IPS-15b (cell line): ENCODE data around the gene DMAC2L.
"Not testable (repeated sequence)": the region's sequence is repeated elsewhere in the genome, so short reads cannot be mapped to it uniquely, and the experiment has no call there.

Experiments
- H3K27me3 ChIP-seq: one replicate; pipeline ENCODE4 v1.6.1; 2013; ENCODE audit warnings: low read length; ENCODE audit not compliant: control insufficient read depth, insufficient read depth
- H3K36me3 ChIP-seq: one replicate; pipeline ENCODE4 v1.6.1; 2013; ENCODE audit warnings: low read length; ENCODE audit not compliant: control insufficient read depth, insufficient read depth
- H3K4me1 ChIP-seq: one replicate; pipeline ENCODE4 v1.6.1; 2013; ENCODE audit warnings: mild to moderate bottlenecking, low read length; ENCODE audit not compliant: control insufficient read depth, insufficient read depth
- H3K4me3 ChIP-seq: one replicate; pipeline ENCODE4 v1.5.1; 2013; ENCODE audit warnings: low read depth, low read length
- H3K9ac ChIP-seq: one replicate; pipeline ENCODE4 v1.6.1; 2013; ENCODE audit warnings: low read depth, mild to moderate bottlenecking, low read length
- H3K9me3 ChIP-seq: one replicate; pipeline ENCODE4 v1.6.1; 2013; ENCODE audit warnings: mild to moderate bottlenecking, low read length; ENCODE audit not compliant: control insufficient read depth, insufficient read depth

The DMAC2L gene

GRCh38 chr14:50357753-50358395 lies 45.8 kb downstream of the DMAC2L start:
- Histone ChIP-seq H3K27me3 (no peaks in the 10 kb centered on the region), H3K36me3 (no peaks in the 10 kb centered on the region), H3K4me3 (no peak overlapping the region), H3K4me1 (no peaks in the 10 kb centered on the region), H3K9me3 (no peaks in the 10 kb centered on the region), H3K9ac (no peak overlapping the region)

GRCh38 chr14:50359631-50360030 lies 47.5 kb downstream of the DMAC2L start:
- Histone ChIP-seq H3K9ac (no peak overlapping the region), H3K9me3 (no peaks in the 10 kb centered on the region), H3K4me3 (no peak overlapping the region), H3K27me3 (no peaks in the 10 kb centered on the region), H3K36me3 (no peaks in the 10 kb centered on the region), H3K4me1 (no peaks in the 10 kb centered on the region)

- no peak overlapping the region for H3K4me3 ChIP-seq
- H3K4me1 ChIP-seq = no peaks in the 10 kb centered on the region
- H3K9me3 ChIP-seq = no peaks in the 10 kb centered on the region
- no peaks in the 10 kb centered on the region for H3K36me3 ChIP-seq
- no peaks in the 10 kb centered on the region for H3K27me3 ChIP-seq
- H3K9ac ChIP-seq = no peak overlapping the region
Observed at GRCh38 chr14:50360093-50360492, 48.0 kb downstream of the DMAC2L start.

GRCh38 chr14:50360851-50361250 lies 48.7 kb downstream of the DMAC2L start:
- H3K4me3 ChIP-seq = no peak overlapping the region
- no peaks in the 10 kb centered on the region for H3K4me1 ChIP-seq
- H3K36me3 ChIP-seq = no peaks in the 10 kb centered on the region
- no peaks in the 10 kb centered on the region for H3K9me3 ChIP-seq
- no peaks in the 10 kb centered on the region for H3K27me3 ChIP-seq
- H3K9ac ChIP-seq = no peak overlapping the region

- H3K9ac ChIP-seq, H3K9me3 ChIP-seq, H3K4me1 ChIP-seq, H3K27me3 ChIP-seq, H3K36me3 ChIP-seq, H3K4me3 ChIP-seq: not testable (repeated sequence)
Observed at GRCh38 chr14:50361473-50362403, 49.6 kb downstream of the DMAC2L start.

- Histone ChIP-seq H3K9ac (no peak overlapping the region), H3K9me3 (no peaks in the 10 kb centered on the region), H3K4me1 (no peaks in the 10 kb centered on the region), H3K27me3 (no peaks in the 10 kb centered on the region), H3K36me3 (no peaks in the 10 kb centered on the region), H3K4me3 (no peak overlapping the region)
Observed at GRCh38 chr14:50362764-50363713, 50.9 kb downstream of the DMAC2L start.

GRCh38 chr14:50363714-50364111 lies 51.6 kb downstream of the DMAC2L start:
- Histone ChIP-seq H3K9ac (no peak overlapping the region), H3K27me3 (no peaks in the 10 kb centered on the region), H3K4me1 (no peaks in the 10 kb centered on the region), H3K4me3 (no peak overlapping the region), H3K9me3 (no peaks in the 10 kb centered on the region), H3K36me3 (no peaks in the 10 kb centered on the region)

GRCh38 chr14:50364792-50365191 lies 52.7 kb downstream of the DMAC2L start:
- H3K36me3 ChIP-seq = no peaks in the 10 kb centered on the region
- H3K4me3 ChIP-seq = no peak overlapping the region
- no peak overlapping the region for H3K9ac ChIP-seq
- no peaks in the 10 kb centered on the region for H3K27me3 ChIP-seq
- no peaks in the 10 kb centered on the region for H3K4me1 ChIP-seq
- no peaks in the 10 kb centered on the region for H3K9me3 ChIP-seq

GRCh38 chr14:50365572-50365971 lies 53.4 kb downstream of the DMAC2L start:
- not testable (repeated sequence) for H3K27me3 ChIP-seq, H3K9ac ChIP-seq, H3K4me1 ChIP-seq, H3K4me3 ChIP-seq, H3K36me3 ChIP-seq, H3K9me3 ChIP-seq

- H3K4me1 ChIP-seq = no peaks in the 10 kb centered on the region
- no peaks in the 10 kb centered on the region for H3K36me3 ChIP-seq
- H3K27me3 ChIP-seq = no peaks in the 10 kb centered on the region
- no peaks in the 10 kb centered on the region for H3K9me3 ChIP-seq
- no peak overlapping the region for H3K4me3 ChIP-seq
- H3K9ac ChIP-seq = no peak overlapping the region
Observed at GRCh38 chr14:50366115-50366514, 54.0 kb downstream of the DMAC2L start.

GRCh38 chr14:50366589-50366988 lies 54.5 kb downstream of the DMAC2L start:
- Histone ChIP-seq H3K4me3 (no peak overlapping the region), H3K27me3 (no peaks in the 10 kb centered on the region), H3K4me1 (no peaks in the 10 kb centered on the region), H3K9ac (no peak overlapping the region), H3K36me3 (no peaks in the 10 kb centered on the region), H3K9me3 (no peaks in the 10 kb centered on the region)
